Liver (tissue), 9 donors: ENCODE results near the gene PDE3A. TPM values are rescaled to one million over a fixed set of nuclear protein-coding genes. Genes with fewer than 3 reads are reported as not detected.

ENCODE experiments used
- DNase-seq: peaks from one replicate; pipeline ENCODE4 v3.0.0-alpha.2; 2017; ENCODE audit warnings: low spot score
- H3K27ac ChIP-seq, 2 donors: one replicate each; pipeline ENCODE4 v1.7.0; 2013; ENCODE audit warnings: inconsistent platforms in 2 of 2, low read length in 2 of 2, control low read depth in 1 of 2, low read depth in 1 of 2, mild to moderate bottlenecking in 1 of 2
- H3K27me3 ChIP-seq, 4 donors: one replicate each; pipeline versions ENCODE4 v1.6.1 to v1.7.0; 2013; ENCODE audit warnings: low read length in 3 of 4, inconsistent platforms in 1 of 4, mild to moderate bottlenecking in 1 of 4, moderate library complexity in 1 of 4; ENCODE audit not compliant: control insufficient read depth in 4 of 4, insufficient read depth in 4 of 4
- H3K36me3 ChIP-seq, 4 donors: one replicate each; pipeline versions ENCODE4 v1.6.1 to v1.7.0; 2013; ENCODE audit warnings: low read length in 3 of 4, mild to moderate bottlenecking in 3 of 4, low read depth in 1 of 4, moderate library complexity in 1 of 4; ENCODE audit not compliant: control insufficient read depth in 4 of 4, insufficient read depth in 3 of 4
- H3K4me1 ChIP-seq, 4 donors: one replicate each; pipeline versions ENCODE4 v1.6.1 to v1.7.0; 2013; ENCODE audit warnings: low read length in 3 of 4, mild to moderate bottlenecking in 3 of 4, moderate library complexity in 1 of 4; ENCODE audit not compliant: control insufficient read depth in 4 of 4, insufficient read depth in 4 of 4
- H3K4me3 ChIP-seq, 3 donors: one replicate each; pipeline versions ENCODE4 v1.6.1 to v1.7.0; 2013; ENCODE audit warnings: low read length in 3 of 3, control low read depth in 1 of 3, low read depth in 1 of 3, mild to moderate bottlenecking in 1 of 3
- H3K9ac ChIP-seq, 2 donors: one replicate each; pipeline ENCODE4 v1.7.0; 2013; ENCODE audit warnings: low read length in 2 of 2, mild to moderate bottlenecking in 2 of 2, moderate library complexity in 2 of 2, control low read depth in 1 of 2, low read depth in 1 of 2
- H3K9me3 ChIP-seq, 4 donors: one replicate each; pipeline versions ENCODE4 v1.6.1 to v1.7.0; 2013; ENCODE audit warnings: low read length in 3 of 4; ENCODE audit not compliant: control insufficient read depth in 4 of 4
- ATF3 ChIP-seq: IDR thresholded peaks from 2 replicates; pipeline ENCODE4 v1.6.1; 2016; ENCODE audit warnings: antibody characterized with exemption
- CTCF ChIP-seq: fragments of 150-350 bp; IDR thresholded peaks from 2 replicates; pipeline ENCODE4 v1.5.1; 2017; ENCODE audit warnings: improper control_type of control experiment, low read depth, low read length; ENCODE audit not compliant: missing input control
- EGR1 ChIP-seq, 2 donors: IDR thresholded peaks; 2 replicates each; pipeline ENCODE4 v1.6.1; 2016 to 2018; ENCODE audit warnings: antibody characterized with exemption in 2 of 2, low read depth in 2 of 2
- FOXA1 ChIP-seq: IDR thresholded peaks from 2 replicates; pipeline ENCODE4 v1.6.1; 2016; ENCODE audit warnings: antibody characterized with exemption
- FOXA2 ChIP-seq: IDR thresholded peaks from 2 replicates; pipeline ENCODE4 v1.6.1; 2016; ENCODE audit warnings: antibody characterized with exemption
- GABPA ChIP-seq, 2 donors: IDR thresholded peaks in 1 of 2; conservative IDR thresholded peaks in 1 of 2; 2 replicates each; pipeline ENCODE4 v1.6.1; 2016; ENCODE audit warnings: antibody characterized with exemption in 2 of 2, mild to moderate bottlenecking in 1 of 2, moderate library complexity in 1 of 2
- HNF4A ChIP-seq, 2 donors: conservative IDR thresholded peaks; 2 replicates each; pipeline ENCODE4 v1.6.1; 2016; ENCODE audit warnings: antibody characterized with exemption in 2 of 2, mild to moderate bottlenecking in 2 of 2
- HNF4G ChIP-seq: IDR thresholded peaks from 2 replicates; pipeline ENCODE4 v1.6.1; 2016; ENCODE audit warnings: antibody characterized with exemption
- JUND ChIP-seq, 2 donors: IDR thresholded peaks; 2 replicates each; pipeline ENCODE4 v1.6.1; 2016; ENCODE audit warnings: antibody characterized with exemption in 2 of 2
- MAX ChIP-seq: IDR thresholded peaks from 2 replicates; pipeline ENCODE4 v1.6.1; 2016; ENCODE audit warnings: antibody characterized with exemption
- NR2F2 ChIP-seq: IDR thresholded peaks from 2 replicates; pipeline ENCODE4 v1.6.1; 2016; ENCODE audit warnings: antibody characterized with exemption
- RAD21 ChIP-seq, 2 donors: IDR thresholded peaks; 2 replicates each; pipeline ENCODE4 v1.6.1; 2016; ENCODE audit warnings: antibody characterized with exemption in 2 of 2, mild to moderate bottlenecking in 2 of 2
- REST ChIP-seq: IDR thresholded peaks from 2 replicates; pipeline ENCODE4 v1.6.1; 2016; ENCODE audit warnings: antibody characterized with exemption, mild to moderate bottlenecking
- RXRA ChIP-seq, 2 donors: IDR thresholded peaks; 2 replicates each; pipeline ENCODE4 v1.6.1; 2017 to 2018; ENCODE audit warnings: antibody characterized with exemption in 2 of 2, mild to moderate bottlenecking in 1 of 2
- TAF1 ChIP-seq: conservative IDR thresholded peaks from 2 replicates; pipeline ENCODE4 v1.6.1; 2016; ENCODE audit warnings: antibody characterized with exemption, mild to moderate bottlenecking
- YY1 ChIP-seq: IDR thresholded peaks from 2 replicates; pipeline ENCODE4 v1.6.1; 2016; ENCODE audit warnings: antibody characterized with exemption, mild to moderate bottlenecking
- ZBTB33 ChIP-seq: IDR thresholded peaks from 2 replicates; pipeline ENCODE4 v1.6.1; 2016; ENCODE audit warnings: antibody characterized with exemption
- WGBS: extraction: QIAGEN DNeasy Blood & Tissue Kit; methylation state at CpG from one replicate; pipeline ENCODE4 v1.1.7; 2013; 5-methylcytosine and 5-hydroxymethylcytosine counted together
- polyA plus RNA-seq, 2 donors: library from polyadenylated mRNA; stranded (reverse) in 1 of 2; unstranded in 1 of 2; fragments of 200-250 nt in 1 of 2; fragments of >200 nt in 1 of 2; fragmentation: Nextera tagmentation in 1 of 2; extraction: Ambion mirVana in 1 of 2; gene quantifications; one replicate each; pipeline versions ENCODE4 v1.2.1 to v1.2.3, GENCODE V29; 2013 to 2015
- total RNA-seq, 2 donors: library from RNA; depleted of rRNA; stranded (reverse); fragments of >200 nt; gene quantifications; one replicate each; pipeline ENCODE4 v1.2.3, GENCODE V29; 2014
- donor health status: healthy.
- donor health status: healthy.
- donor health status: healthy.
- donor health status: healthy.
- donor health status: healthy.

The PDE3A gene
- total and polyA plus RNA-seq, 4 donors = 0.50 to 3.8 (median 2.2) TPM

GRCh38 chr12:20472102-20472782 lies 103.9 kb downstream of the PDE3A start:
- WGBS = 78% methylated on average over 2 of the region's 2 CpGs
- no peak for TF ChIP-seq FOXA1
- no peak for TF ChIP-seq GABPA (IDR thresholded peaks at IDR 0.05 in 1 of 2, conservative IDR thresholded peaks at IDR 0.05 in 1 of 2)
- TF ChIP-seq ATF3 = no peak
- TF ChIP-seq NR2F2 = no peak
- TF ChIP-seq HNF4G = no peak
- TF ChIP-seq EGR1 (IDR thresholded peaks at IDR 0.05; ENCODE audit: low read depth in 2 of 2) = no peak
- no peak for TF ChIP-seq HNF4A (conservative IDR thresholded peaks at IDR 0.05)
- TF ChIP-seq TAF1 = no peak
- TF ChIP-seq MAX = no peak
- no peak for TF ChIP-seq CTCF
- no peak for TF ChIP-seq RAD21 (IDR thresholded peaks at IDR 0.05)
- no peak for TF ChIP-seq RXRA (IDR thresholded peaks at IDR 0.05)
- TF ChIP-seq ZBTB33 = no peak
- Histone ChIP-seq H3K36me3 (no peaks in the 10 kb centered on the region), H3K27ac (no peak overlapping the region), H3K9ac (no peak overlapping the region), H3K9me3 (no peaks in the 10 kb centered on the region), H3K4me1 (no peaks in the 10 kb centered on the region), H3K4me3 (no peak overlapping the region), H3K27me3 (no peaks in the 10 kb centered on the region)
- no peak for DNase-seq

GRCh38 chr12:20473133-20473532 lies 104.8 kb downstream of the PDE3A start:
- no peak for DNase-seq
- WGBS = 93% methylated on average over 5 of the region's 5 CpGs

More at GRCh38 chr12:20473133-20473532, 104.8 kb downstream of the PDE3A start:
- Histone ChIP-seq H3K4me3 (no peak overlapping the region), H3K27me3 (no peaks in the 10 kb centered on the region), H3K36me3 (no peaks in the 10 kb centered on the region), H3K9ac (no peak overlapping the region), H3K4me1 (no peaks in the 10 kb centered on the region), H3K27ac (no peak overlapping the region), H3K9me3 (no peaks in the 10 kb centered on the region)
- TF ChIP-seq CTCF (no peak), JUND (IDR thresholded peaks at IDR 0.05) (no peak), ATF3 (no peak), MAX (no peak), GABPA (IDR thresholded peaks at IDR 0.05 in 1 of 2, conservative IDR thresholded peaks at IDR 0.05 in 1 of 2) (no peak), RXRA (IDR thresholded peaks at IDR 0.05) (no peak), EGR1 (IDR thresholded peaks at IDR 0.05; ENCODE audit: low read depth in 2 of 2) (no peak), NR2F2 (no peak), YY1 (no peak), TAF1 (no peak), HNF4G (no peak), RAD21 (IDR thresholded peaks at IDR 0.05) (no peak), REST (no peak), FOXA2 (no peak), FOXA1 (no peak)
